Type B pancreatic cell (in vitro differentiated cells): Measurements from ENCODE around the gene ZFP64. TPM values are rescaled to one million over a fixed set of nuclear protein-coding genes. Genes with fewer than 3 reads are reported as not detected.
A peak's percentile ranks its signal among the peaks of the same experiment; 100 is the strongest.

Experiments used
- DNase-seq: peaks from one replicate; pipeline ENCODE4 v3.0.0; 2021; ENCODE audit warnings: mixed read lengths; ENCODE audit not compliant: unreplicated experiment; ENCODE audit errors: extremely low spot score
- H3K27ac Mint-ChIP-seq: 2 replicates; pipeline ENCODE4 v1.8.0; 2021; ENCODE audit warnings: mild to moderate bottlenecking, mixed read lengths
- H3K27me3 Mint-ChIP-seq: 2 replicates; pipeline ENCODE4 v1.8.0; 2021; ENCODE audit warnings: mixed read lengths
- H3K36me3 Mint-ChIP-seq: 2 replicates; pipeline ENCODE4 v1.8.0; 2021; ENCODE audit warnings: mixed read lengths
- H3K4me1 Mint-ChIP-seq: one replicate; pipeline ENCODE4 v1.8.0; 2021; ENCODE audit warnings: mixed read lengths; ENCODE audit not compliant: unreplicated experiment
- H3K4me3 Mint-ChIP-seq: 2 replicates; pipeline ENCODE4 v1.8.0; 2021; ENCODE audit warnings: mild to moderate bottlenecking, mixed read lengths
- H3K9me3 Mint-ChIP-seq: 2 replicates; pipeline ENCODE4 v1.8.0; 2021; ENCODE audit warnings: mixed read lengths
- total RNA-seq: library from RNA; stranded (reverse); gene quantifications from 2 replicates; pipeline ENCODE4 v1.2.1, GENCODE V29; 2021; ENCODE audit warnings: low replicate concordance
- TF ChIP-seq, protein P1 (sequence below): fragments of 200-600 bp; sonication (generic); conservative IDR thresholded peaks from 2 replicates; pipeline ENCODE4 v1.5.0; 2021; ENCODE audit warnings: antibody characterized with exemption, mild to moderate bottlenecking

The ZFP64 gene
- total RNA-seq, 1 donor from 2014 or later: 24.1 TPM

GRCh38 chr20:52105442-52106422, 85.8 kb downstream of the ZFP64 start:
- Mint-ChIP-seq H3K27me3 (peaks cover 39% of the 10 kb centered on the region), H3K9me3 (no peaks in the 10 kb centered on the region), H3K4me3 (peak overlapping the region; percentile 85), H3K36me3 (no peaks in the 10 kb centered on the region), H3K27ac (no peak overlapping the region), H3K4me1 (peaks cover 15% of the 10 kb centered on the region)
- TF ChIP-seq, protein P1, sequence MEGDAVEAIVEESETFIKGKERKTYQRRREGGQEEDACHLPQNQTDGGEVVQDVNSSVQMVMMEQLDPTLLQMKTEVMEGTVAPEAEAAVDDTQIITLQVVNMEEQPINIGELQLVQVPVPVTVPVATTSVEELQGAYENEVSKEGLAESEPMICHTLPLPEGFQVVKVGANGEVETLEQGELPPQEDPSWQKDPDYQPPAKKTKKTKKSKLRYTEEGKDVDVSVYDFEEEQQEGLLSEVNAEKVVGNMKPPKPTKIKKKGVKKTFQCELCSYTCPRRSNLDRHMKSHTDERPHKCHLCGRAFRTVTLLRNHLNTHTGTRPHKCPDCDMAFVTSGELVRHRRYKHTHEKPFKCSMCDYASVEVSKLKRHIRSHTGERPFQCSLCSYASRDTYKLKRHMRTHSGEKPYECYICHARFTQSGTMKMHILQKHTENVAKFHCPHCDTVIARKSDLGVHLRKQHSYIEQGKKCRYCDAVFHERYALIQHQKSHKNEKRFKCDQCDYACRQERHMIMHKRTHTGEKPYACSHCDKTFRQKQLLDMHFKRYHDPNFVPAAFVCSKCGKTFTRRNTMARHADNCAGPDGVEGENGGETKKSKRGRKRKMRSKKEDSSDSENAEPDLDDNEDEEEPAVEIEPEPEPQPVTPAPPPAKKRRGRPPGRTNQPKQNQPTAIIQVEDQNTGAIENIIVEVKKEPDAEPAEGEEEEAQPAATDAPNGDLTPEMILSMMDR: no peak
- DNase-seq: no peak

- peak overlapping the region; percentile 74 for H3K27ac Mint-ChIP-seq
- TF ChIP-seq, protein P1: peak; percentile 18
- H3K4me3 Mint-ChIP-seq: peak overlapping the region; percentile 93
- H3K27me3 Mint-ChIP-seq: peaks cover 39% of the 10 kb centered on the region
- H3K36me3 Mint-ChIP-seq: no peaks in the 10 kb centered on the region
- no peak for DNase-seq
- H3K4me1 Mint-ChIP-seq: peaks cover 15% of the 10 kb centered on the region
- H3K9me3 Mint-ChIP-seq: no peaks in the 10 kb centered on the region
Measured at GRCh38 chr20:52104546-52105441, 86.8 kb downstream of the ZFP64 start.

GRCh38 chr20:52103913-52104545, 87.5 kb downstream of the ZFP64 start:
- Mint-ChIP-seq H3K27ac (peak overlapping the region; percentile 70), H3K4me1 (peaks cover 21% of the 10 kb centered on the region)

GRCh38 chr20:52103335-52103912, 88.2 kb downstream of the ZFP64 start:
- Mint-ChIP-seq H3K9me3 (no peaks in the 10 kb centered on the region), H3K4me3 (peak overlapping the region; percentile 93), H3K27me3 (peaks cover 39% of the 10 kb centered on the region), H3K36me3 (no peaks in the 10 kb centered on the region), H3K4me1 (peaks cover 21% of the 10 kb centered on the region), H3K27ac (peak overlapping the region; percentile 70)
- DNase-seq: no peak
- TF ChIP-seq, protein P1: no peak

More at GRCh38 chr20:52103913-52104545, 87.5 kb downstream of the ZFP64 start:
- peak overlapping the region; percentile 93 for H3K4me3 Mint-ChIP-seq
- DNase-seq: no peak
- H3K27me3 Mint-ChIP-seq: peaks cover 39% of the 10 kb centered on the region
- H3K36me3 Mint-ChIP-seq: no peaks in the 10 kb centered on the region
- H3K9me3 Mint-ChIP-seq: no peaks in the 10 kb centered on the region
- TF ChIP-seq, protein P1: no peak

- Mint-ChIP-seq H3K36me3 (no peaks in the 10 kb centered on the region), H3K27ac (no peak overlapping the region), H3K9me3 (no peaks in the 10 kb centered on the region), H3K27me3 (peaks cover 36% of the 10 kb centered on the region), H3K4me1 (peaks cover 21% of the 10 kb centered on the region), H3K4me3 (peak overlapping the region; percentile 56)
- DNase-seq: no peak
- TF ChIP-seq, protein P1: no peak
Measured at GRCh38 chr20:52102559-52102958, 89.0 kb downstream of the ZFP64 start.
